Endometrial microvascular endothelial cells (primary cell): ENCODE data around the gene ELMO3. TPM values are rescaled to one million over a fixed set of nuclear protein-coding genes. Genes with fewer than 3 reads are reported as not detected.

Experiments used
- in situ Hi-C: cut with HindIII; loops from 2 replicates; pipeline ENCODE4 v1.10.0; 2017; ENCODE audit warnings: low sequenced_read_pairs, low pct_unique_long_range_greater_than_20kb; ENCODE audit errors: inconsistent ontology term
- total RNA-seq: library from RNA; depleted of rRNA; stranded (reverse); fragments of >200 nt; gene quantifications from one replicate; pipeline ENCODE4 v1.2.3, GENCODE V29; 2015; ENCODE audit errors: inconsistent ontology term

The ELMO3 gene
- total RNA-seq, 1 donor from 2014 or later: 0.37 TPM

GRCh38 chr16:67208154-67208896 is 9.4 kb downstream of the ELMO3 start:
- in situ Hi-C loops: no loop called here

GRCh38 chr16:67209565-67209964 is 10.6 kb downstream of the ELMO3 start:
- in situ Hi-C loops: no loop called here

GRCh38 chr16:67210069-67210937 is 11.4 kb downstream of the ELMO3 start:
- in situ Hi-C loops: no loop called here

- in situ Hi-C loops: no loop called here
Measured at GRCh38 chr16:67211674-67212073, 12.7 kb downstream of the ELMO3 start.

- in situ Hi-C loops: no loop called here
Measured at GRCh38 chr16:67212766-67213165, 13.8 kb downstream of the ELMO3 start.

- in situ Hi-C loops: no loop called here
Measured at GRCh38 chr16:67213197-67214019, 14.5 kb downstream of the ELMO3 start.

GRCh38 chr16:67215706-67216105 is 16.8 kb downstream of the ELMO3 start:
- in situ Hi-C loops: no loop called here

GRCh38 chr16:67216612-67217490 is 17.9 kb downstream of the ELMO3 start:
- in situ Hi-C loops: no loop called here

- in situ Hi-C loops: no loop called here
Measured at GRCh38 chr16:67223992-67224391, 25.1 kb downstream of the ELMO3 start.

- in situ Hi-C loops: no loop called here
Measured at GRCh38 chr16:67226295-67226803, 27.4 kb downstream of the ELMO3 start.

- in situ Hi-C loops: no loop called here
Measured at GRCh38 chr16:67226804-67227566, 28.1 kb downstream of the ELMO3 start, which contains the start of gene TMEM208. Gene TMEM208, plus strand, starts transcription at chr16:67227130. Its CDS starts 89 bp downstream, at chr16:67227219.

- in situ Hi-C loops: no loop called here
Measured at GRCh38 chr16:67227567-67227921, 28.6 kb downstream of the ELMO3 start.

- in situ Hi-C loops: no loop called here
Measured at GRCh38 chr16:67228034-67228785, 29.3 kb downstream of the ELMO3 start.

- in situ Hi-C loops: no loop called here
Measured at GRCh38 chr16:67228905-67229304, 30.0 kb downstream of the ELMO3 start.

GRCh38 chr16:67229906-67230808 is 31.2 kb downstream of the ELMO3 start:
- in situ Hi-C loops: no loop called here
